HEK293 (cell line): ENCODE measurements around the gene ECM1.

ENCODE experiments used
- AEBP2 ChIP-seq: fragments of 450-650 bp; formaldehyde crosslinking; IDR thresholded peaks from 2 replicates; pipeline ENCODE4 v1.5.1; 2016; ENCODE audit warnings: missing biosample characterization, missing genetic modification characterization, borderline replicate concordance
- BCL11B ChIP-seq: fragments of 450-650 bp; formaldehyde crosslinking; IDR thresholded peaks from 2 replicates; pipeline ENCODE4 v1.5.1; 2016; ENCODE audit warnings: low read depth, missing biosample characterization, missing genetic modification characterization
- KLF1 ChIP-seq: fragments of 450-650 bp; formaldehyde crosslinking; IDR thresholded peaks from 2 replicates; pipeline ENCODE4 v1.5.1; 2016; ENCODE audit warnings: missing biosample characterization, missing genetic modification characterization
- KLF16 ChIP-seq: fragments of 450-650 bp; formaldehyde crosslinking; IDR thresholded peaks from 2 replicates; pipeline ENCODE4 v1.5.1; 2017; ENCODE audit warnings: missing biosample characterization, missing genetic modification characterization
- KLF8 ChIP-seq: fragments of 450-650 bp; formaldehyde crosslinking; IDR thresholded peaks from 2 replicates; pipeline ENCODE4 v1.5.1; 2016; ENCODE audit warnings: missing biosample characterization, missing genetic modification characterization
- PATZ1 ChIP-seq: fragments of 450-650 bp; formaldehyde crosslinking; IDR thresholded peaks from 2 replicates; pipeline ENCODE4 v1.5.1; 2016; ENCODE audit warnings: missing biosample characterization, missing genetic modification characterization
- PRDM10 ChIP-seq: fragments of 450-650 bp; formaldehyde crosslinking; IDR thresholded peaks from 2 replicates; pipeline ENCODE4 v1.5.1; 2016; ENCODE audit warnings: missing biosample characterization, missing genetic modification characterization
- PRDM6 ChIP-seq: fragments of 450-650 bp; formaldehyde crosslinking; IDR thresholded peaks from 2 replicates; pipeline ENCODE4 v1.5.1; 2017; ENCODE audit warnings: missing biosample characterization, missing genetic modification characterization
- REPIN1 ChIP-seq: fragments of 450-650 bp; formaldehyde crosslinking; IDR thresholded peaks from 2 replicates; pipeline ENCODE4 v1.5.1; 2017; ENCODE audit warnings: missing biosample characterization, missing genetic modification characterization, low read depth
- SP3 ChIP-seq: fragments of 450-650 bp; formaldehyde crosslinking; IDR thresholded peaks from 2 replicates; pipeline ENCODE4 v1.5.1; 2016; ENCODE audit warnings: missing biosample characterization, missing genetic modification characterization
- ZBTB21 ChIP-seq: fragments of 450-650 bp; formaldehyde crosslinking; IDR thresholded peaks from 2 replicates; pipeline ENCODE4 v1.5.1; 2017; ENCODE audit warnings: missing biosample characterization, missing genetic modification characterization
- ZBTB44 ChIP-seq: fragments of 450-650 bp; IDR thresholded peaks from 2 replicates; pipeline ENCODE4 v1.5.1; 2018; ENCODE audit warnings: missing biosample characterization, mild to moderate bottlenecking, missing genetic modification characterization
- ZBTB7A ChIP-seq: fragments of 450-650 bp; formaldehyde crosslinking; IDR thresholded peaks from 2 replicates; pipeline ENCODE4 v1.5.1; 2016; ENCODE audit warnings: low read depth, missing biosample characterization, missing genetic modification characterization
- ZBTB8A ChIP-seq: fragments of 450-650 bp; formaldehyde crosslinking; IDR thresholded peaks from 2 replicates; pipeline ENCODE4 v1.5.1; 2016; ENCODE audit warnings: missing biosample characterization, missing genetic modification characterization
- ZNF202 ChIP-seq: fragments of 450-650 bp; formaldehyde crosslinking; IDR thresholded peaks from 2 replicates; pipeline ENCODE4 v1.5.1; 2016; ENCODE audit warnings: missing biosample characterization, missing genetic modification characterization, borderline replicate concordance
- ZNF266 ChIP-seq: fragments of 450-650 bp; formaldehyde crosslinking; IDR thresholded peaks from 2 replicates; pipeline ENCODE4 v1.5.1; 2016; ENCODE audit warnings: missing biosample characterization, missing genetic modification characterization, low read depth
- ZNF335 ChIP-seq: fragments of 450-650 bp; formaldehyde crosslinking; conservative IDR thresholded peaks from 2 replicates; pipeline ENCODE4 v1.5.1; 2016; ENCODE audit warnings: missing biosample characterization, missing genetic modification characterization
- ZNF629 ChIP-seq: fragments of 450-650 bp; formaldehyde crosslinking; IDR thresholded peaks from 2 replicates; pipeline ENCODE4 v1.5.1; 2017; ENCODE audit warnings: missing biosample characterization, missing genetic modification characterization
- ZNF677 ChIP-seq: fragments of 450-650 bp; IDR thresholded peaks from 2 replicates; pipeline ENCODE4 v1.5.0; 2018; ENCODE audit warnings: missing biosample characterization, mild to moderate bottlenecking, missing genetic modification characterization, moderate library complexity
- ZNF843 ChIP-seq: fragments of 450-650 bp; formaldehyde crosslinking; IDR thresholded peaks from 2 replicates; pipeline ENCODE4 v1.5.1; 2016; ENCODE audit warnings: missing biosample characterization, missing genetic modification characterization
- ZSCAN18 ChIP-seq: fragments of 450-650 bp; formaldehyde crosslinking; IDR thresholded peaks from 2 replicates; pipeline ENCODE4 v1.5.1; 2016; ENCODE audit warnings: missing biosample characterization, missing genetic modification characterization
- ZSCAN5A ChIP-seq: fragments of 450-650 bp; formaldehyde crosslinking; IDR thresholded peaks from 2 replicates; pipeline ENCODE4 v1.5.1; 2016; ENCODE audit warnings: missing biosample characterization, missing genetic modification characterization

The ECM1 gene

GRCh38 chr1:150486966-150487762, 20.7 kb upstream of the ECM1 start, which contains the start of gene TARS2 (continued):
- TF ChIP-seq ZBTB7A (0 out of 2 replicates have a peak, but pooled peaks have one; percentile 22), ZBTB8A (tag by site-specific recombination) (peak; percentile 65), PRDM6 (tag by site-specific recombination) (no peak), AEBP2 (tag by site-specific recombination) (no peak), ZBTB44 (tag by site-specific recombination) (0 out of 2 replicates have a peak, but pooled peaks have one; percentile 3), KLF1 (peak; percentile 21; the same call in 1 of the 2 replicates), ZNF677 (tag by site-specific recombination) (no peak), PRDM10 (tag by site-specific recombination) (peak; percentile 92), ZNF202 (no peak), PATZ1 (peak; percentile 73), REPIN1 (tag by site-specific recombination) (peak; percentile 92; the same call in 1 of the 2 replicates), ZNF335 (tag by site-specific recombination) (0 out of 2 replicates have a peak, but pooled peaks have one; percentile 92), SP3 (tag by site-specific recombination) (peak; percentile 86), KLF8 (peak; percentile 86), ZNF629 (tag by site-specific recombination) (peak; percentile 83), ZSCAN5A (tag by site-specific recombination) (peak; percentile 96), ZSCAN18 (peak; percentile 87; the same call in 1 of the 2 replicates), ZBTB21 (tag by site-specific recombination) (peak; percentile 72), KLF16 (tag by site-specific recombination) (peak; percentile 96), BCL11B (tag by site-specific recombination) (peak; percentile 94; the same call in 1 of the 2 replicates), ZNF266 (no peak), ZNF843 (tag by site-specific recombination) (peak; percentile 72)
